Heart left ventricle (tissue), 13 donors: Measurements from ENCODE around the gene FRMD6.

Source experiments
- POLR2A ChIP-seq, 2 donors: fragments of 450-650 bp; IDR thresholded peaks; one replicate each; pipeline ENCODE4 v1.6.1; 2017; ENCODE audit warnings: antibody characterized with exemption in 2 of 2, mild to moderate bottlenecking in 2 of 2, moderate library complexity in 2 of 2
- TF ChIP-seq, protein P1 (sequence below), 12 donors: fragments of 200-600 bp; sonication (generic) in 4 of 12; IDR thresholded peaks; one replicate each; pipeline versions ENCODE4 v1.5.0 to v1.8.0; 2018 to 2022; ENCODE audit warnings: antibody characterized with exemption in 12 of 12, mild to moderate bottlenecking in 5 of 12
- donor health status: ischemic (EF 13 %, LVEDD 7.1; RV severe dilation, severe dysfunction).
- donor health status: DM: no; HTN: yes; CAD: no.
- donor health status: DM: no; HTN: no; CAD: no.
- donor health status: ischemic (EF 25% LVEDD 6.9; RV normal size, moderate dysfunction).
- donor health status: ischemic (EF 25% LVEDD 5.7; RV mildly dilated, moderate dysfunction).
- donor health status: ischemic (EF 35%, LVEDD 5.7; RV mildly dilated, moderate dysfunction).
- donor health status: nonischemic (EF 11% LVEDD 7.7; RV severe dilation, severe dysfunction).
- donor health status: DM: yes; HTN: yes; CAD: no.
- donor health status: PGD.
- donor health status: ischemic (EF 29% LVEDD 5.4; RV normal size, mild dysfunction).
- donor health status: nonischemic (EF 23%, LVEDD 6.1; RV moderate dilation, normal function).

DNA sequence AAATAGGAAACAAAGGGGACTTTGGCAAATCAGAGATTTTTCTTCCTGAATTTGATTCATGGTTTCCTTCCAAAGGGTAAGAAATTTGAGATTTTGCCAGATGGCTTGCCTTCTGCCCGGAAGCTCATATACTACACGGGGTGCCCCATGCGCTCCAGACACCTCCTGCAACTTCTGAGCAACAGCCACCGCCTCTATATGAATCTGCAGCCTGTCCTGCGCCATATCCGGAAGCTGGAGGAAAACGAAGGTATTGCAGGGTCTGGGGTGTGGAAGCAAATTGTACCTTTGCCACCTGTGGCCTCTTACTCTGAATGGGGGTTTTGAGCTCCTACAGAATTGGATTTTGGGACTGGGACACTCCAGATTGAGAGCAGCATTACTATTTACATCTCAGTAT, 63.5 kb downstream of the FRMD6 start:
- TF ChIP-seq, protein P1, sequence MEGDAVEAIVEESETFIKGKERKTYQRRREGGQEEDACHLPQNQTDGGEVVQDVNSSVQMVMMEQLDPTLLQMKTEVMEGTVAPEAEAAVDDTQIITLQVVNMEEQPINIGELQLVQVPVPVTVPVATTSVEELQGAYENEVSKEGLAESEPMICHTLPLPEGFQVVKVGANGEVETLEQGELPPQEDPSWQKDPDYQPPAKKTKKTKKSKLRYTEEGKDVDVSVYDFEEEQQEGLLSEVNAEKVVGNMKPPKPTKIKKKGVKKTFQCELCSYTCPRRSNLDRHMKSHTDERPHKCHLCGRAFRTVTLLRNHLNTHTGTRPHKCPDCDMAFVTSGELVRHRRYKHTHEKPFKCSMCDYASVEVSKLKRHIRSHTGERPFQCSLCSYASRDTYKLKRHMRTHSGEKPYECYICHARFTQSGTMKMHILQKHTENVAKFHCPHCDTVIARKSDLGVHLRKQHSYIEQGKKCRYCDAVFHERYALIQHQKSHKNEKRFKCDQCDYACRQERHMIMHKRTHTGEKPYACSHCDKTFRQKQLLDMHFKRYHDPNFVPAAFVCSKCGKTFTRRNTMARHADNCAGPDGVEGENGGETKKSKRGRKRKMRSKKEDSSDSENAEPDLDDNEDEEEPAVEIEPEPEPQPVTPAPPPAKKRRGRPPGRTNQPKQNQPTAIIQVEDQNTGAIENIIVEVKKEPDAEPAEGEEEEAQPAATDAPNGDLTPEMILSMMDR (IDR thresholded peaks at IDR 0.05), result no peak
- no peak for TF ChIP-seq POLR2A (IDR thresholded peaks at IDR 0.05)
